SK-N-SH (cell line): ENCODE data around the gene IFI27L1. TPM values are rescaled to one million over a fixed set of nuclear protein-coding genes. Genes with fewer than 3 reads are reported as not detected.

Experiments
- CTCF ChIA-PET: fragments of 300-600, 350-600 bp; formaldehyde crosslinking; extraction: SDS; loops from one replicate; lab custom pipeline; 2021; lab: Yijun Ruan, JAX
- POLR2A ChIA-PET: fragments of 350-600 bp; sonication (Branson Sonifier 250); formaldehyde crosslinking; extraction: SDS; loops from one replicate; lab custom pipeline; 2020; ENCODE audit warnings: antibody characterized with exemption, inconsistent platforms; lab: Yijun Ruan, JAX
- DNase-seq: peaks from one replicate; pipeline ENCODE4 v3.0.0; 2012
- H2AFZ ChIP-seq: fragments of 200-600 bp; sonication (generic); 2 replicates; pipeline ENCODE4 v1.8.1; 2016; ENCODE audit warnings: antibody characterized with exemption, mild to moderate bottlenecking, low read depth
- H3F3A ChIP-seq: fragments of 200-600 bp; sonication (generic); replicated peaks from 2 replicates; pipeline ENCODE3; 2016; ENCODE audit warnings: antibody characterized with exemption, mild to moderate bottlenecking; ENCODE audit not compliant: insufficient read depth
- H3K27ac ChIP-seq, 2 experiments: fragments of 200-500 bp in 1 of 2; fragments of 200-600 bp in 1 of 2; sonication (Bioruptor generic) in 1 of 2; sonication (generic), shearing (Covaris generic) in 1 of 2; 2 replicates each; pipeline versions ENCODE4 v1.5.1 to v1.6.1; 2014 to 2016; ENCODE audit warnings: low read depth in 2 of 2, inconsistent platforms in 1 of 2, low read length in 1 of 2, mild to moderate bottlenecking in 1 of 2, mixed read lengths in 1 of 2
- H3K27me3 ChIP-seq: fragments of 200-600 bp; sonication (generic), shearing (Covaris generic); 2 replicates; pipeline ENCODE4 v1.6.1; 2016; ENCODE audit warnings: mixed run types; ENCODE audit not compliant: insufficient read depth
- H3K36me3 ChIP-seq, 2 experiments: fragments of 200-500 bp in 1 of 2; fragments of 200-600 bp in 1 of 2; sonication (Bioruptor generic) in 1 of 2; sonication (generic) in 1 of 2; replicated peaks in 1 of 2; 2 replicates each; pipeline versions ENCODE3 to v1.5.1; 2014 to 2016; ENCODE audit warnings: low read length in 1 of 2, mild to moderate bottlenecking in 1 of 2; ENCODE audit not compliant: insufficient read depth in 2 of 2, control insufficient read depth in 1 of 2
- H3K4me1 ChIP-seq, 2 experiments: fragments of 200-500 bp in 1 of 2; fragments of 200-600 bp in 1 of 2; sonication (Bioruptor generic) in 1 of 2; sonication (generic), shearing (Covaris generic) in 1 of 2; 2 replicates each; pipeline versions ENCODE4 v1.5.1 to v1.6.1; 2014 to 2016; ENCODE audit warnings: low read depth in 1 of 2, low read length in 1 of 2, mixed run types in 1 of 2; ENCODE audit not compliant: insufficient read depth in 2 of 2, control insufficient read depth in 1 of 2
- H3K4me2 ChIP-seq: fragments of 200-600 bp; sonication (generic), shearing (Covaris generic); 2 replicates; pipeline ENCODE4 v1.6.1; 2017; ENCODE audit warnings: mixed run types
- H3K4me3 ChIP-seq, 2 experiments: fragments of 200-500 bp in 1 of 2; fragments of 200-600 bp in 1 of 2; sonication (Bioruptor generic) in 1 of 2; sonication (generic), shearing (Covaris generic) in 1 of 2; 2 replicates each; pipeline versions ENCODE4 v1.5.1 to v1.8.1; 2014 to 2016; ENCODE audit warnings: low read depth in 2 of 2, inconsistent platforms in 1 of 2, low read length in 1 of 2, mild to moderate bottlenecking in 1 of 2, mixed read lengths in 1 of 2, moderate library complexity in 1 of 2
- H3K79me2 ChIP-seq: fragments of 200-600 bp; sonication (generic); 2 replicates; pipeline ENCODE4 v1.8.1; 2017; ENCODE audit warnings: mild to moderate bottlenecking; ENCODE audit not compliant: insufficient read depth
- H3K9ac ChIP-seq: fragments of 200-600 bp; sonication (generic); 2 replicates; pipeline ENCODE4 v1.6.1; 2017; ENCODE audit warnings: mixed run types
- H3K9me2 ChIP-seq: fragments of 200-600 bp; sonication (generic); 2 replicates; pipeline ENCODE4 v1.6.1; 2017; ENCODE audit warnings: mixed run types
- H3K9me3 ChIP-seq: fragments of 200-600 bp; sonication (generic); 2 replicates; pipeline ENCODE4 v1.6.1; 2017; ENCODE audit warnings: mixed run types, mild to moderate bottlenecking, moderate library complexity
- H4K20me1 ChIP-seq: fragments of 200-600 bp; sonication (generic); 2 replicates; pipeline ENCODE4 v1.6.1; 2017; ENCODE audit warnings: mild to moderate bottlenecking, mixed run types; ENCODE audit not compliant: insufficient read depth
- CTCF ChIP-seq: fragments of 200-600 bp; sonication (generic); IDR thresholded peaks from 2 replicates; pipeline ENCODE4 v1.6.1; 2017; ENCODE audit warnings: antibody characterized with exemption, mild to moderate bottlenecking, moderate library complexity
- FOXJ3 ChIP-seq: sonication (generic); formaldehyde crosslinking; IDR thresholded peaks from 2 replicates; pipeline ENCODE4 v1.5.1; 2020; ENCODE audit warnings: mild to moderate bottlenecking, missing genetic modification reagents
- FOXM1 ChIP-seq: IDR thresholded peaks from 2 replicates; pipeline ENCODE4 v1.4.0; 2012; ENCODE audit warnings: low read depth, mild to moderate bottlenecking
- RFX5 ChIP-seq: IDR thresholded peaks from 2 replicates; pipeline ENCODE4 v1.6.1; 2012; ENCODE audit warnings: mild to moderate bottlenecking, improper control_type of control experiment, low read length
- YY1 ChIP-seq: IDR thresholded peaks from 2 replicates; pipeline ENCODE4 v1.4.0; 2012; ENCODE audit warnings: low read depth, mild to moderate bottlenecking
- ZBTB33 ChIP-seq: IDR thresholded peaks from 2 replicates; pipeline ENCODE4 v1.4.0; 2012; ENCODE audit warnings: low read depth, borderline replicate concordance
- WGBS: methylation state at CpG from one replicate; pipeline ENCODE4 v1.1.6; 2017; ENCODE audit warnings: low lambda C conversion rate; 5-methylcytosine and 5-hydroxymethylcytosine counted together
- polyA plus RNA-seq, 3 experiments: library from polyadenylated mRNA; depleted of rRNA; stranded (reverse); fragments of >200 nt; gene quantifications; 2 replicates each; pipeline ENCODE4 v1.2.3, GENCODE V29; 2012
- TF ChIP-seq, protein P1 (sequence below): IDR thresholded peaks from 2 replicates; pipeline ENCODE4 v1.4.0; 2012; ENCODE audit warnings: low read depth, borderline replicate concordance
- TF ChIP-seq, protein P2 (sequence below): IDR thresholded peaks from 2 replicates; pipeline ENCODE4 v1.4.0; 2012; ENCODE audit warnings: low read depth
- TF ChIP-seq, protein P3 (sequence below): IDR thresholded peaks from 2 replicates; pipeline ENCODE4 v1.6.1; 2012; ENCODE audit warnings: mild to moderate bottlenecking, low read depth, low read length, moderate library complexity

Gene IFI27L1
- polyA plus RNA-seq, 1 of the 3 experiments (the other 2 are of a cell fraction) = 35.3 TPM

DNA sequence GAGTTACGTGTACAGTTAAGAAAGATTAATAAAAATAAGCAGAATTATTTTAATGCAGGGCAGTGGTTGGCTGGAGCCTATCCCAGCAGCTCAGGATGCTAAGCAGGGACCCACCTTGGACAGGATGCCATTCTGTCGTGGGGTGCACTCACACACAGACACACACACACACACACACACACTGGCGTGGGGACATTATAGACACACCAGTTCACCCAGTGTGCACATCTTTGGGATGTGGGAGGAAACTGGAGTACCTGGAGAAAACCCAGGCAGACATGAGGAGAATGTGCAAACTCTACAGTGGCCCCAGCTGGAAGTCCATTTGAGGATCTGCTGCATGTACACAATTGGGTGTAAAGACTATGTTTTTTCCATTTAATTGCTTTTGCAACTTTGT lies 61.1 kb downstream of the IFI27L1 start:
- Histone ChIP-seq H2AFZ (no peak overlapping the region), H3K9ac (no peak overlapping the region), H3K4me1 (no peaks in the 10 kb centered on the region), H3K27ac (no peak overlapping the region), H4K20me1 (no peaks in the 10 kb centered on the region), H3K79me2 (no peaks in the 10 kb centered on the region), H3F3A (no peaks in the 10 kb centered on the region), H3K4me3 (no peak overlapping the region), H3K4me2 (no peak overlapping the region), H3K9me2 (no peaks in the 10 kb centered on the region), H3K36me3 (no peaks in the 10 kb centered on the region), H3K9me3 (no peaks in the 10 kb centered on the region), H3K27me3 (no peaks in the 10 kb centered on the region)
- ChIA-PET CTCF (interaction anchor here (0.6 to 4.7 kb wide), 11 partner anchors 11 to 1429 kb away, joined by 3 to 28 read pairs (median 4); partner anchors contain the start of gene IFI27L2), POLR2A (no interaction called here)
- WGBS = 46% methylated on average over 3 of the region's 3 CpGs
- no peak for DNase-seq
- no peak for TF ChIP-seq FOXM1
- no peak for TF ChIP-seq FOXJ3
- no peak for TF ChIP-seq YY1
- TF ChIP-seq, protein P1, sequence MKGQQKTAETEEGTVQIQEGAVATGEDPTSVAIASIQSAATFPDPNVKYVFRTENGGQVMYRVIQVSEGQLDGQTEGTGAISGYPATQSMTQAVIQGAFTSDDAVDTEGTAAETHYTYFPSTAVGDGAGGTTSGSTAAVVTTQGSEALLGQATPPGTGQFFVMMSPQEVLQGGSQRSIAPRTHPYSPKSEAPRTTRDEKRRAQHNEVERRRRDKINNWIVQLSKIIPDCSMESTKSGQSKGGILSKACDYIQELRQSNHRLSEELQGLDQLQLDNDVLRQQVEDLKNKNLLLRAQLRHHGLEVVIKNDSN = no peak
- TF ChIP-seq, protein P2, sequence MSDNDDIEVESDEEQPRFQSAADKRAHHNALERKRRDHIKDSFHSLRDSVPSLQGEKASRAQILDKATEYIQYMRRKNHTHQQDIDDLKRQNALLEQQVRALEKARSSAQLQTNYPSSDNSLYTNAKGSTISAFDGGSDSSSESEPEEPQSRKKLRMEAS = no peak
- no peak for TF ChIP-seq CTCF
- no peak for TF ChIP-seq ZBTB33
- TF ChIP-seq RFX5 = no peak
- TF ChIP-seq, protein P3, sequence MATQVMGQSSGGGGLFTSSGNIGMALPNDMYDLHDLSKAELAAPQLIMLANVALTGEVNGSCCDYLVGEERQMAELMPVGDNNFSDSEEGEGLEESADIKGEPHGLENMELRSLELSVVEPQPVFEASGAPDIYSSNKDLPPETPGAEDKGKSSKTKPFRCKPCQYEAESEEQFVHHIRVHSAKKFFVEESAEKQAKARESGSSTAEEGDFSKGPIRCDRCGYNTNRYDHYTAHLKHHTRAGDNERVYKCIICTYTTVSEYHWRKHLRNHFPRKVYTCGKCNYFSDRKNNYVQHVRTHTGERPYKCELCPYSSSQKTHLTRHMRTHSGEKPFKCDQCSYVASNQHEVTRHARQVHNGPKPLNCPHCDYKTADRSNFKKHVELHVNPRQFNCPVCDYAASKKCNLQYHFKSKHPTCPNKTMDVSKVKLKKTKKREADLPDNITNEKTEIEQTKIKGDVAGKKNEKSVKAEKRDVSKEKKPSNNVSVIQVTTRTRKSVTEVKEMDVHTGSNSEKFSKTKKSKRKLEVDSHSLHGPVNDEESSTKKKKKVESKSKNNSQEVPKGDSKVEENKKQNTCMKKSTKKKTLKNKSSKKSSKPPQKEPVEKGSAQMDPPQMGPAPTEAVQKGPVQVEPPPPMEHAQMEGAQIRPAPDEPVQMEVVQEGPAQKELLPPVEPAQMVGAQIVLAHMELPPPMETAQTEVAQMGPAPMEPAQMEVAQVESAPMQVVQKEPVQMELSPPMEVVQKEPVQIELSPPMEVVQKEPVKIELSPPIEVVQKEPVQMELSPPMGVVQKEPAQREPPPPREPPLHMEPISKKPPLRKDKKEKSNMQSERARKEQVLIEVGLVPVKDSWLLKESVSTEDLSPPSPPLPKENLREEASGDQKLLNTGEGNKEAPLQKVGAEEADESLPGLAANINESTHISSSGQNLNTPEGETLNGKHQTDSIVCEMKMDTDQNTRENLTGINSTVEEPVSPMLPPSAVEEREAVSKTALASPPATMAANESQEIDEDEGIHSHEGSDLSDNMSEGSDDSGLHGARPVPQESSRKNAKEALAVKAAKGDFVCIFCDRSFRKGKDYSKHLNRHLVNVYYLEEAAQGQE = no peak
- TF ChIP-seq, all 33 proteins: peak for 0
